Measurements from ENCODE around the gene NEK4. TPM values are rescaled to one million over a fixed set of nuclear protein-coding genes. Genes with fewer than 3 reads are reported as not detected.

The NEK4 gene
- total RNA-seq, 1 experiment from 2014 or later, result 40.5 TPM

DNA sequence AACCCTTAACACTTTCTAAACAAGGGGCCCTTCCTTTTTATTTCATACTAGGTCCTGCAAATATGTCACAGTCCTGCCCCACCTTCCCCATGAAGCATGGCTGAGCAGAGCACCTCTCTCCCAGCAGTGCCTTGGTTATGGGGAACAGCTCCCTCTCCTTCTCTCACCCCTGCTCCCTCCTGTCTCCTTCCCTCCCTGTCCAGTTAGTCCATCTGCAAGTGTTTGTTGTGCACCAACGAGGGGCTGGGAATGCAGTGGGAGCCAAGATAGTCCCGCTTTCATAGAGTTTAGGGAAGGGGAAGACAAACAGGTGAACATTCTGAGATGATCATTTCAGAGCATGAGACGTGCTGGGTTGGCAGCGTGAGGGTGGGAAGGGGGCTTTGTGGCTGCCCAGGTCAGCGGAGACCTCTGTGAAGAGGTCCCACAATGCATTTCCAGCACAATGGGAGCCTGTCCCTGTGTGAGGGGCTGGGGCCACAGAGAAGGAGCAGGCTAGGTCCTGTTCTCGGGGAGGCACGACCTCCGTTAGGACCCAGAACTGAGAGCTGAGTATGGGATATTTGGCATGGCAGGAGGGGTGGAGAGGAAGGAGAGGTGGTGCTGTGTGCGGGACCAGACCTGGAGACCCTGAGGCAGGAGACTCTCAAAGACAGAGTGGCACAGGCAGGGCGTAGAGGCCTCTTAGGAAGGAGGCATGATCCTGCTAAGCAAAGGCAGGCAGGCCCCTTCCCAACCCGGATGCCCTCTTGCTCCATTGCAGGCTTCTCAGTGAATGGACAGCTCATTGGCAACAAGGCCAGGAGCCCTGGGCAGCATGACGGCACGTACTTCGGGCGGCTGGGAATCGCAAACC, 18.4 kb upstream of the NEK4 start:
- Histone ChIP-seq H3K9me3 (no peaks in the 10 kb centered on the region), H3K36me3 (ENCODE audit: control insufficient read depth, insufficient read depth, low read length) (no peaks in the 10 kb centered on the region), H3K4me1 (no peaks in the 10 kb centered on the region), H3K4me3 (ENCODE audit: low read depth, low read length) (no peak overlapping the region), H3K27me3 (replicated peaks; ENCODE audit: control insufficient read depth, insufficient read depth, low read length) (no peaks in the 10 kb centered on the region)
- H3K4me1 Mint-ChIP-seq (ENCODE audit: low read depth, unreplicated experiment), result no peaks in the 10 kb centered on the region
- H3K27me3 Mint-ChIP-seq (ENCODE audit: insufficient read depth, unreplicated experiment), result no peaks in the 10 kb centered on the region
- H3K27ac Mint-ChIP-seq (ENCODE audit: unreplicated experiment), result no peak overlapping the region
- H3K4me3 Mint-ChIP-seq (ENCODE audit: unreplicated experiment), result no peak overlapping the region
- POLR2A ChIA-PET, result no interaction called here
- TF ChIP-seq, protein P1, sequence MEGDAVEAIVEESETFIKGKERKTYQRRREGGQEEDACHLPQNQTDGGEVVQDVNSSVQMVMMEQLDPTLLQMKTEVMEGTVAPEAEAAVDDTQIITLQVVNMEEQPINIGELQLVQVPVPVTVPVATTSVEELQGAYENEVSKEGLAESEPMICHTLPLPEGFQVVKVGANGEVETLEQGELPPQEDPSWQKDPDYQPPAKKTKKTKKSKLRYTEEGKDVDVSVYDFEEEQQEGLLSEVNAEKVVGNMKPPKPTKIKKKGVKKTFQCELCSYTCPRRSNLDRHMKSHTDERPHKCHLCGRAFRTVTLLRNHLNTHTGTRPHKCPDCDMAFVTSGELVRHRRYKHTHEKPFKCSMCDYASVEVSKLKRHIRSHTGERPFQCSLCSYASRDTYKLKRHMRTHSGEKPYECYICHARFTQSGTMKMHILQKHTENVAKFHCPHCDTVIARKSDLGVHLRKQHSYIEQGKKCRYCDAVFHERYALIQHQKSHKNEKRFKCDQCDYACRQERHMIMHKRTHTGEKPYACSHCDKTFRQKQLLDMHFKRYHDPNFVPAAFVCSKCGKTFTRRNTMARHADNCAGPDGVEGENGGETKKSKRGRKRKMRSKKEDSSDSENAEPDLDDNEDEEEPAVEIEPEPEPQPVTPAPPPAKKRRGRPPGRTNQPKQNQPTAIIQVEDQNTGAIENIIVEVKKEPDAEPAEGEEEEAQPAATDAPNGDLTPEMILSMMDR (IDR thresholded peaks at IDR 0.05; ENCODE audit: insufficient read depth in 1 of 2, low read depth in 1 of 2, low read length in 1 of 2, severe bottlenecking in 1 of 2, unreplicated experiment in 1 of 2), result no peak
- CTCF ChIA-PET, result no interaction called here
- no peaks in the 10 kb centered on the region for H3K36me3 Mint-ChIP-seq (ENCODE audit: insufficient read depth, unreplicated experiment)
- BruUV-seq (replicated peaks), result no TSS peak
- intact Hi-C loops (cut with micrococcal nuclease; ENCODE audit: unreplicated experiment), result no loop called here
- H3K9me3 Mint-ChIP-seq (ENCODE audit: unreplicated experiment), result no peaks in the 10 kb centered on the region
- DNase-seq, result no peak

DNA sequence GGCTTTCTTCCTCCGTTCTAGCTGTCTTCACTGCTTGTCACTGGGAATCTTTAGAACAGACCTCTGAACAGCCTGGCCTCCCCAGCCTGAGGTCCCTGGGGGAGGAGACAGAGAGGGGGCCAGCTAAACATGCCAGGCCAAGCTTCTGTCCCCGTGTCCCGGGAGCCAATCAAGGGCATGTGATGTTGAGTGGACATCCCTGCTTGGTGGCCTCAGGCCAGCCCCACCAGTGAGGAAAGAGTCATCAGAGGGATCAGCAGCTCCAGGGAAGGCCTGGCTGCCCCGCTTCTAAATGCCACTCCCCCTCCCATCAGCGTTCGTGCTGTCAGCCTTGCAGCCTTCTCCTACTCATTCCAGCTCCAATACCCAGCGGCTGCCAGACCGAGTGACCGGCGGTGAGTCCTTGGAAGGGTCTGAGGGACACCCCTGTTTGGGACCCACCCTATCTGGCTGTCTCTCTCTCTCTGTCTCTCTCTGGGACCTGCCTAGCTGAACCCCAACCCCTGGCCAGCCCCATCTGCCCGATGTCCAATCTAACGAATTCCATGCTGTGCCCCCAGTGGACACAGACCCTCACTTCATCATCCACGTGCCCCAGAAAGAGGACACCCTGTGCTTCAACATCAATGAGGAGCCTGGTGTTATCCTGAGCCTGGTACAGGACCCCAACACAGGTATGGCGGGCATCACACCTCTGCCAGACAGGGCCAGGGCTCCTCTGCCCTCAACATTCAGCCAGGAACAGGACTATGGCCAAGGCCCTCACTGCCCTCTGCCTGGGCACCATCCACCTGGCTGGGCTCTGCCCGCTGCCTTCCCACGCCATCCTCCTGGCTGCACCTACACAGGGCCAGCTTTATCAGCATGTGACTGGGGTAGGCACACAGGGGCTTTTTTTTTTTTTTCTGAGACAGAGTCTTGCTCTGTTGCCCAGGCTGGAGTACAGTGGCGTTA, 17.2 kb upstream of the NEK4 start:
- no peak overlapping the region for H3K4me3 ChIP-seq (ENCODE audit: low read depth, low read length)
- CTCF ChIA-PET, result no interaction called here
- no peak for DNase-seq
- POLR2A ChIA-PET, result no interaction called here
- Mint-ChIP-seq H3K4me3 (ENCODE audit: unreplicated experiment) (no peak overlapping the region), H3K27ac (ENCODE audit: unreplicated experiment) (peak overlapping the region; percentile 27), H3K4me1 (ENCODE audit: low read depth, unreplicated experiment) (no peaks in the 10 kb centered on the region), H3K27me3 (ENCODE audit: insufficient read depth, unreplicated experiment) (no peaks in the 10 kb centered on the region), H3K36me3 (ENCODE audit: insufficient read depth, unreplicated experiment) (no peaks in the 10 kb centered on the region), H3K9me3 (ENCODE audit: unreplicated experiment) (no peaks in the 10 kb centered on the region)
- intact Hi-C loops (cut with micrococcal nuclease; ENCODE audit: unreplicated experiment), result no loop called here
- BruUV-seq (replicated peaks), result no TSS peak
- H3K27me3 ChIP-seq (replicated peaks; ENCODE audit: control insufficient read depth, insufficient read depth, low read length), result no peaks in the 10 kb centered on the region
- H3K36me3 ChIP-seq (ENCODE audit: control insufficient read depth, insufficient read depth, low read length), result no peaks in the 10 kb centered on the region
- TF ChIP-seq, protein P1 (IDR thresholded peaks at IDR 0.05; ENCODE audit: insufficient read depth in 1 of 2, low read depth in 1 of 2, low read length in 1 of 2, severe bottlenecking in 1 of 2, unreplicated experiment in 1 of 2), result no peak
- H3K4me1 ChIP-seq, result no peaks in the 10 kb centered on the region
- H3K9me3 ChIP-seq, result no peaks in the 10 kb centered on the region

DNA sequence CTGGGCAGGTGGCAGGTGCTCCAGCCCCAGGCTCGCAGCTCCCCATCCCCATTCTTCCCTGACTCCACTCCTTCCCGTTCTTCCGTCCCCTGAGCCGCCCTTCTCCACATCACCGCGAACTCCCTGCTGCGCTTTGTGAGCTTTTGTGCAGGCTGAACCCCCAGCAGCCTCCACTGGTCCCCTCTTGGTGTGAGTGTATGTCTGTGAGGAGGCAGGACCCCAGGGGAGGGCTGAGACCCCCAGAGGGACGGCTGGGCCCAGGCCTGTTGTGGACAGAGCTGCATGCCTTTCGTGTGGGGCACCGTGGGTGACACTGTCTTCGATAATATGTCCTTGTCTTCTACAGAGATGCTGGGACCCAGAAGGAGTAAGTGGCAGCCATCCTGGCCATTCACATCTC, 16.5 kb upstream of the NEK4 start:
- Mint-ChIP-seq H3K27ac (ENCODE audit: unreplicated experiment) (no peak overlapping the region), H3K9me3 (ENCODE audit: unreplicated experiment) (no peaks in the 10 kb centered on the region), H3K27me3 (ENCODE audit: insufficient read depth, unreplicated experiment) (no peaks in the 10 kb centered on the region), H3K4me3 (ENCODE audit: unreplicated experiment) (no peak overlapping the region), H3K4me1 (ENCODE audit: low read depth, unreplicated experiment) (no peaks in the 10 kb centered on the region), H3K36me3 (ENCODE audit: insufficient read depth, unreplicated experiment) (no peaks in the 10 kb centered on the region)
- H3K27me3 ChIP-seq (replicated peaks; ENCODE audit: control insufficient read depth, insufficient read depth, low read length), result no peaks in the 10 kb centered on the region
- no TSS peak for BruUV-seq (replicated peaks)
- ChIA-PET CTCF (no interaction called here), POLR2A (no interaction called here)
- no peaks in the 10 kb centered on the region for H3K4me1 ChIP-seq
- H3K4me3 ChIP-seq (ENCODE audit: low read depth, low read length), result no peak overlapping the region
- no peak for DNase-seq
- intact Hi-C loops (cut with micrococcal nuclease; ENCODE audit: unreplicated experiment), result no loop called here
- TF ChIP-seq, protein P1 (IDR thresholded peaks at IDR 0.05; ENCODE audit: insufficient read depth in 1 of 2, low read depth in 1 of 2, low read length in 1 of 2, severe bottlenecking in 1 of 2, unreplicated experiment in 1 of 2), result no peak
- no peaks in the 10 kb centered on the region for H3K36me3 ChIP-seq (ENCODE audit: control insufficient read depth, insufficient read depth, low read length)
- no peaks in the 10 kb centered on the region for H3K9me3 ChIP-seq

Data from Caco-2 (cell line).